Hepatocyte (in vitro differentiated cells): ENCODE results near the gene ZNF701. TPM values are rescaled to one million over a fixed set of nuclear protein-coding genes. Genes with fewer than 3 reads are reported as not detected.
"Not testable (repeated sequence)": the region's sequence is repeated elsewhere in the genome, so short reads cannot be mapped to it uniquely, and the experiment has no call there.

Experiments
- DNase-seq: peaks from one replicate; pipeline ENCODE4 v3.0.0-alpha.2; 2016; ENCODE audit warnings: low spot score
- H2AFZ ChIP-seq: fragments of 200-600 bp; sonication (generic); 2 replicates; pipeline ENCODE4 v1.6.0; 2016; ENCODE audit warnings: antibody characterized with exemption, mild to moderate bottlenecking
- H3K27ac ChIP-seq: fragments of 200-600 bp; sonication (generic); 2 replicates; pipeline ENCODE4 v1.5.1; 2016; ENCODE audit warnings: mild to moderate bottlenecking
- H3K27me3 ChIP-seq: fragments of 200-600 bp; sonication (generic); 2 replicates; pipeline ENCODE4 v1.6.1; 2016
- H3K36me3 ChIP-seq: fragments of 200-600 bp; sonication (generic); replicated peaks from 2 replicates; pipeline ENCODE4 v1.5.1; 2016; ENCODE audit warnings: low read depth; ENCODE audit not compliant: insufficient read depth
- H3K4me1 ChIP-seq: fragments of 200-600 bp; sonication (generic); 2 replicates; pipeline ENCODE4 v1.5.1; 2016; ENCODE audit warnings: mild to moderate bottlenecking, moderate library complexity; ENCODE audit not compliant: insufficient read depth
- H3K4me2 ChIP-seq: fragments of 200-600 bp; sonication (generic); 2 replicates; pipeline ENCODE4 v1.6.0; 2016
- H3K4me3 ChIP-seq: fragments of 200-600 bp; sonication (generic); 2 replicates; pipeline ENCODE4 v1.5.1; 2016; ENCODE audit warnings: mild to moderate bottlenecking
- H3K79me2 ChIP-seq: fragments of 200-600 bp; sonication (generic); 2 replicates; pipeline ENCODE4 v1.6.0; 2017; ENCODE audit warnings: mild to moderate bottlenecking
- H3K9me2 ChIP-seq: fragments of 200-600 bp; sonication (generic); replicated peaks from 2 replicates; pipeline ENCODE4 v1.6.0; 2017; ENCODE audit warnings: mild to moderate bottlenecking; ENCODE audit not compliant: insufficient read depth
- H3K9me3 ChIP-seq: fragments of 200-600 bp; sonication (generic); 2 replicates; pipeline ENCODE4 v1.5.1; 2016; ENCODE audit warnings: low read depth, mild to moderate bottlenecking
- H4K20me1 ChIP-seq: fragments of 200-600 bp; sonication (generic); 2 replicates; pipeline ENCODE4 v1.6.0; 2016; ENCODE audit warnings: mild to moderate bottlenecking; ENCODE audit not compliant: insufficient read depth, poor library complexity, severe bottlenecking
- EZH2 ChIP-seq: fragments of 200-600 bp; sonication (generic); IDR thresholded peaks from 2 replicates; pipeline ENCODE4 v1.6.1; 2016; ENCODE audit warnings: antibody characterized with exemption, mild to moderate bottlenecking, borderline replicate concordance
- EZH2phosphoT487 ChIP-seq: fragments of 200-600 bp; sonication (generic); IDR thresholded peaks from one replicate; pipeline ENCODE4 v1.6.1; 2018; ENCODE audit warnings: antibody characterized with exemption, mild to moderate bottlenecking, low read depth, moderate library complexity; ENCODE audit not compliant: unreplicated experiment, severe bottlenecking
- WGBS: methylation state at CpG from one replicate; pipeline ENCODE4 v1.1.6; 2016; ENCODE audit warnings: low lambda C conversion rate; ENCODE audit errors: missing lambda C conversion rate; 5-methylcytosine and 5-hydroxymethylcytosine counted together
- polyA plus RNA-seq: library from polyadenylated mRNA; unstranded; fragments of >200 nt; fragmentation: Nextera tagmentation; extraction: Ambion mirVana; gene quantifications from 2 replicates; pipeline ENCODE4 v1.2.1, GENCODE V29; 2016
- total RNA-seq: library from RNA; depleted of rRNA; stranded (reverse); fragments of >200 nt; gene quantifications from 2 replicates; pipeline ENCODE4 v1.2.3, GENCODE V29; 2014
- TF ChIP-seq, protein P1 (sequence below): fragments of 200-600 bp; sonication (generic); IDR thresholded peaks from 2 replicates; pipeline ENCODE4 v1.5.1; 2016; ENCODE audit warnings: antibody characterized with exemption, mild to moderate bottlenecking; ENCODE audit not compliant: poor library complexity

Gene ZNF701
- total and polyA plus RNA-seq, 2 experiments from 2014 or later, result 9.3 to 15.2 TPM

- Histone ChIP-seq H4K20me1 (no peaks in the 10 kb centered on the region), H3K9me3 (peaks cover 55% of the 10 kb centered on the region), H3K4me3 (no peak overlapping the region), H3K36me3 (peaks cover 24% of the 10 kb centered on the region), H2AFZ (no peak overlapping the region), H3K27me3 (no peaks in the 10 kb centered on the region), H3K27ac (no peak overlapping the region), H3K79me2 (peaks cover 3% of the 10 kb centered on the region), H3K4me2 (no peak overlapping the region), H3K4me1 (no peaks in the 10 kb centered on the region), H3K9me2 (no peaks in the 10 kb centered on the region)
- TF ChIP-seq EZH2phosphoT487, result no peak
- TF ChIP-seq, protein P1, sequence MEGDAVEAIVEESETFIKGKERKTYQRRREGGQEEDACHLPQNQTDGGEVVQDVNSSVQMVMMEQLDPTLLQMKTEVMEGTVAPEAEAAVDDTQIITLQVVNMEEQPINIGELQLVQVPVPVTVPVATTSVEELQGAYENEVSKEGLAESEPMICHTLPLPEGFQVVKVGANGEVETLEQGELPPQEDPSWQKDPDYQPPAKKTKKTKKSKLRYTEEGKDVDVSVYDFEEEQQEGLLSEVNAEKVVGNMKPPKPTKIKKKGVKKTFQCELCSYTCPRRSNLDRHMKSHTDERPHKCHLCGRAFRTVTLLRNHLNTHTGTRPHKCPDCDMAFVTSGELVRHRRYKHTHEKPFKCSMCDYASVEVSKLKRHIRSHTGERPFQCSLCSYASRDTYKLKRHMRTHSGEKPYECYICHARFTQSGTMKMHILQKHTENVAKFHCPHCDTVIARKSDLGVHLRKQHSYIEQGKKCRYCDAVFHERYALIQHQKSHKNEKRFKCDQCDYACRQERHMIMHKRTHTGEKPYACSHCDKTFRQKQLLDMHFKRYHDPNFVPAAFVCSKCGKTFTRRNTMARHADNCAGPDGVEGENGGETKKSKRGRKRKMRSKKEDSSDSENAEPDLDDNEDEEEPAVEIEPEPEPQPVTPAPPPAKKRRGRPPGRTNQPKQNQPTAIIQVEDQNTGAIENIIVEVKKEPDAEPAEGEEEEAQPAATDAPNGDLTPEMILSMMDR, result no peak
- no peak for TF ChIP-seq EZH2
- 96% methylated on average over 16 of the region's 16 CpGs for WGBS
- no peak for DNase-seq
Measured at GRCh38 chr19:52557231-52557995, 12.7 kb upstream of the ZNF701 start.

- H3K36me3 ChIP-seq, result peaks cover 11% of the 10 kb centered on the region
- H3K27ac ChIP-seq, result not testable (repeated sequence)
- WGBS, result 64% methylated on average over 5 of the region's 5 CpGs
Measured at GRCh38 chr19:52558732-52559445, 11.2 kb upstream of the ZNF701 start.

DNA sequence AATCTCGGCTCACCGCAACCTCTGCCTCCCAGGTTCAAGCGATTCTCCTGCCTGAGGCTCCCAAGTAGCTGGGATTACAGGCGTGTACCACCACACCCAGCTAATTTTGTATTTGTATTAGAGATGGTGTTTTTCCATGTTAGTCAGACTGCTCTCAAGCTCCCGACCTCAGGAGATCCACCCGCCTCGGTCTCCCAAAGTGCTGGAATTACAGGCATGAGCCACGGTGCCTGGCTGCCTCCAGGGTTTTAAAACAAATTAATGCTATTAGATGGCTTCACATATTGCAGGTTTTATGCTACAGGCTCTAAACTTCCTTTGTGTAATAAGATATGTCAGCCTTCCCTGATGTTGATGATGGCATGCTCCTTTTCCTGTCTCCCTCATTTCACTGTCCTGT is 8.5 kb upstream of the ZNF701 start:
- not testable (repeated sequence) for H3K4me1 ChIP-seq, H2AFZ ChIP-seq, DNase-seq, H3K4me3 ChIP-seq, H3K27ac ChIP-seq, H3K9me2 ChIP-seq, H3K36me3 ChIP-seq, H3K79me2 ChIP-seq, H3K27me3 ChIP-seq, H3K4me2 ChIP-seq, H4K20me1 ChIP-seq
- H3K9me3 ChIP-seq, result peaks cover 13% of the 10 kb centered on the region
- 96% methylated on average over 8 of the region's 8 CpGs for WGBS

More at GRCh38 chr19:52558732-52559445, 11.2 kb upstream of the ZNF701 start:
- H3K4me3 ChIP-seq, H3K9me2 ChIP-seq, H3K27me3 ChIP-seq, DNase-seq, H3K4me1 ChIP-seq, H3K79me2 ChIP-seq, H2AFZ ChIP-seq, H3K4me2 ChIP-seq, H4K20me1 ChIP-seq: not testable (repeated sequence)
- peaks cover 40% of the 10 kb centered on the region for H3K9me3 ChIP-seq

DNA sequence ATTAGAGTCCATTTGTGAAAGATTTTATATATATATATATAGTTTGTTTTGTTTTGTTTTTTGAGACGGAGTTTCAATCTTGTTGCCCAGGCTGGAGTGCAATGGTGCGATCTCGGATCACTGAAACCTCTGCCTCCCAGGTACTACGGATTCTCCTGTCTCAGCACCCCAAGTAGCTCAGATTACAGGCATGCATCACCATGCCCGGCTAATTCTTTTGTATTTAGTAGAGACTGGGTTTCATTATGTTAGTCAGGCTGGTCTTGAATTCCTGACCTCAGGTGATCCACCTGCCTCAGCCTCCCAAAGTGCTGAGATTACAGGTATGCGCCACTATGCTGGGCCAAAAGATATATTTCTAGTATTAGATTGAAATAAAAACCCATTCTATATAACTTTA is 4.0 kb upstream of the ZNF701 start:
- Histone ChIP-seq H3K79me2 (peaks cover 7% of the 10 kb centered on the region), H3K9me2 (no peaks in the 10 kb centered on the region), H3K36me3 (no peaks in the 10 kb centered on the region), H4K20me1 (no peaks in the 10 kb centered on the region), H3K9me3 (no peaks in the 10 kb centered on the region), H3K4me1 (peaks cover 5% of the 10 kb centered on the region), H2AFZ (no peak overlapping the region), H3K27ac (peak overlapping the region; percentile 37), H3K4me2 (no peak overlapping the region), H3K4me3 (no peak overlapping the region), H3K27me3 (no peaks in the 10 kb centered on the region)
- TF ChIP-seq, protein P1, result no peak
- no peak for TF ChIP-seq EZH2
- TF ChIP-seq EZH2phosphoT487, result no peak
- DNase-seq, result no peak
- WGBS, result 80% methylated on average over 6 of the region's 6 CpGs
